Trophoblast cell (in vitro differentiated cells and primary cell): ENCODE results near the gene NHERF2.

Experiments used
- DNase-seq, 2 donors: peaks; one replicate each; pipeline ENCODE4 v3.0.0-alpha.2; 2016
- H2AFZ ChIP-seq: 2 replicates; pipeline ENCODE4 v1.6.1; 2013; ENCODE audit warnings: low read length, moderate library complexity, mild to moderate bottlenecking; ENCODE audit not compliant: insufficient read depth, poor library complexity
- H2AK5ac ChIP-seq: 2 replicates; pipeline ENCODE4 v1.6.1; 2013; ENCODE audit warnings: mild to moderate bottlenecking, low read length
- H2BK120ac ChIP-seq: 2 replicates; pipeline ENCODE4 v1.6.1; 2013; ENCODE audit warnings: low read length, mild to moderate bottlenecking, moderate library complexity; ENCODE audit not compliant: insufficient read depth, poor library complexity
- H2BK12ac ChIP-seq: 2 replicates; pipeline ENCODE4 v1.6.1; 2013; ENCODE audit warnings: mild to moderate bottlenecking, low read length, moderate library complexity
- H2BK5ac ChIP-seq: 2 replicates; pipeline ENCODE4 v1.6.1; 2013; ENCODE audit warnings: low read length, low read depth, moderate library complexity, mild to moderate bottlenecking; ENCODE audit not compliant: poor library complexity
- H3K14ac ChIP-seq: 2 replicates; pipeline ENCODE4 v1.6.1; 2013; ENCODE audit warnings: mild to moderate bottlenecking, low read length
- H3K18ac ChIP-seq: 2 replicates; pipeline ENCODE4 v1.6.1; 2013; ENCODE audit warnings: mild to moderate bottlenecking, low read length
- H3K23ac ChIP-seq: 2 replicates; pipeline ENCODE4 v1.6.1; 2013; ENCODE audit warnings: low read length
- H3K27ac ChIP-seq: 2 replicates; pipeline ENCODE4 v1.5.1; 2013; ENCODE audit warnings: low read depth, mild to moderate bottlenecking, inconsistent platforms, low read length, moderate library complexity
- H3K27me3 ChIP-seq: 2 replicates; pipeline ENCODE4 v1.6.1; 2013; ENCODE audit warnings: inconsistent platforms, mild to moderate bottlenecking, low read length, moderate library complexity; ENCODE audit not compliant: insufficient read depth
- H3K36me3 ChIP-seq, 2 experiments: 1 replicate in 1 of 2; 2 replicates in 1 of 2; pipeline ENCODE4 v1.6.1; 2013; ENCODE audit warnings: low read length in 2 of 2, mild to moderate bottlenecking in 2 of 2, moderate library complexity in 1 of 2; ENCODE audit not compliant: insufficient read depth in 2 of 2, control insufficient read depth in 1 of 2
- H3K4ac ChIP-seq: 2 replicates; pipeline ENCODE4 v1.6.1; 2013; ENCODE audit warnings: low read depth, mild to moderate bottlenecking, low read length, moderate library complexity
- H3K4me1 ChIP-seq, 2 experiments: 1 replicate in 1 of 2; 2 replicates in 1 of 2; pipeline ENCODE4 v1.6.1; 2013; ENCODE audit warnings: low read length in 2 of 2, mild to moderate bottlenecking in 2 of 2, moderate library complexity in 1 of 2; ENCODE audit not compliant: insufficient read depth in 2 of 2, control insufficient read depth in 1 of 2
- H3K4me2 ChIP-seq: 2 replicates; pipeline ENCODE4 v1.6.1; 2013; ENCODE audit warnings: inconsistent platforms, mild to moderate bottlenecking, low read length, moderate library complexity
- H3K4me3 ChIP-seq: 2 replicates; pipeline ENCODE4 v1.5.1; 2013; ENCODE audit warnings: mild to moderate bottlenecking, low read depth, low read length, inconsistent platforms
- H3K79me1 ChIP-seq: one replicate; pipeline ENCODE4 v1.6.1; 2013; ENCODE audit warnings: low read length
- H3K79me2 ChIP-seq: 2 replicates; pipeline ENCODE4 v1.6.1; 2013; ENCODE audit warnings: low read length, mild to moderate bottlenecking; ENCODE audit not compliant: control insufficient read depth, insufficient read depth, poor library complexity
- H3K9ac ChIP-seq: 2 replicates; pipeline ENCODE4 v1.6.1; 2013; ENCODE audit warnings: mild to moderate bottlenecking, low read length
- H3K9me3 ChIP-seq: 2 replicates; pipeline ENCODE4 v1.6.1; 2013; ENCODE audit warnings: low read depth, mild to moderate bottlenecking, control low read depth, inconsistent platforms, low read length; ENCODE audit not compliant: insufficient read depth
- H4K12ac ChIP-seq: 2 replicates; pipeline ENCODE4 v1.6.1; 2013; ENCODE audit warnings: low read depth, mild to moderate bottlenecking, low read length, moderate library complexity
- H4K8ac ChIP-seq: 2 replicates; pipeline ENCODE4 v1.6.1; 2013; ENCODE audit warnings: low read depth, mild to moderate bottlenecking, low read length, moderate library complexity
- H4K91ac ChIP-seq: one replicate; pipeline ENCODE4 v1.6.1; 2013; ENCODE audit warnings: low read depth, mild to moderate bottlenecking, low read length, moderate library complexity
- WGBS: extraction: QIAGEN DNeasy Blood & Tissue Kit; methylation state at CpG from one replicate; pipeline ENCODE4 v1.1.7; 2013; ENCODE audit warnings: missing lambda C conversion rate; ENCODE audit not compliant: insufficient read length, insufficient coverage; ENCODE audit errors: extremely low coverage; 5-methylcytosine and 5-hydroxymethylcytosine counted together

Gene NHERF2

GRCh38 chr16:1982013-1982433 lies 44.7 kb upstream of the NHERF2 start:
- Histone ChIP-seq H3K9ac (no peak overlapping the region), H3K27me3 (peaks cover 37% of the 10 kb centered on the region), H3K18ac (no peak overlapping the region), H3K79me1 (peaks cover 8% of the 10 kb centered on the region), H3K4me1 (peaks cover 18 to 25% of the 10 kb centered on the region in 2 experiments), H3K4me3 (no peak overlapping the region), H3K4me2 (no peak overlapping the region), H4K8ac (no peak overlapping the region), H2BK120ac (no peak overlapping the region), H2AK5ac (no peak overlapping the region), H3K4ac (no peak overlapping the region), H3K9me3 (peaks cover 8% of the 10 kb centered on the region), H3K23ac (no peak overlapping the region), H3K79me2 (peaks cover 2% of the 10 kb centered on the region), H3K27ac (no peak overlapping the region), H2BK5ac (no peak overlapping the region), H4K91ac (no peak overlapping the region), H2BK12ac (no peak overlapping the region), H3K14ac (no peak overlapping the region), H2AFZ (no peak overlapping the region), H3K36me3 (peaks cover 33% of the 10 kb centered on the region in 2 experiments), H4K12ac (no peak overlapping the region)
- no CpG with 5 or more reads among the region's 5 CpGs for WGBS
- no peak for DNase-seq

GRCh38 chr16:1982991-1983543 lies 43.6 kb upstream of the NHERF2 start:
- no peak overlapping the region for H4K91ac ChIP-seq
- H3K23ac ChIP-seq = no peak overlapping the region
- peak overlapping the region; percentile 98 for H3K4me2 ChIP-seq
- peak overlapping the region; percentile 76 for H3K4me3 ChIP-seq
- H2BK120ac ChIP-seq = no peak overlapping the region
- peaks cover 2% of the 10 kb centered on the region for H3K79me2 ChIP-seq
- peaks cover 37% of the 10 kb centered on the region for H3K27me3 ChIP-seq
- no peak overlapping the region for H4K8ac ChIP-seq
- H3K9ac ChIP-seq = no peak overlapping the region
- no peak overlapping the region for H3K4ac ChIP-seq
- H3K14ac ChIP-seq = no peak overlapping the region
- no peak overlapping the region for H2AFZ ChIP-seq
- no peak overlapping the region for H2BK5ac ChIP-seq
- no CpG with 5 or more reads among the region's 19 CpGs for WGBS
- H3K18ac ChIP-seq = no peak overlapping the region
- H3K9me3 ChIP-seq = peaks cover 8% of the 10 kb centered on the region
- DNase-seq = no peak
- no peak overlapping the region for H2BK12ac ChIP-seq
- H3K4me1 ChIP-seq = peaks cover 18 to 25% of the 10 kb centered on the region in 2 experiments
- H4K12ac ChIP-seq = no peak overlapping the region
- H2AK5ac ChIP-seq = no peak overlapping the region
- peaks cover 23 to 26% of the 10 kb centered on the region in 2 experiments for H3K36me3 ChIP-seq
- H3K79me1 ChIP-seq = peaks cover 8% of the 10 kb centered on the region
- no peak overlapping the region for H3K27ac ChIP-seq

- Histone ChIP-seq H3K14ac (peak within 1 kb of the TSS; percentile 96), H4K8ac (peak within 1 kb of the TSS; percentile 97), H2BK120ac (peak within 1 kb of the TSS; percentile 44), H3K18ac (peak within 1 kb of the TSS; percentile 75), H3K4me3 (peak within 1 kb of the TSS; percentile 89), H4K12ac (peak within 1 kb of the TSS; percentile 76), H2AFZ (peak within 1 kb of the TSS; percentile 69), H3K79me1 (peaks cover 8% of the 10 kb centered on the region), H3K4me1 (peaks cover 16 to 24% of the 10 kb centered on the region in 2 experiments), H3K79me2 (peaks cover 2% of the 10 kb centered on the region), H3K27me3 (peaks cover 39% of the 10 kb centered on the region), H2BK12ac (no peak within 1 kb of the TSS), H2AK5ac (peak within 1 kb of the TSS; percentile 41), H3K4me2 (peak within 1 kb of the TSS; percentile 98), H3K9ac (peak within 1 kb of the TSS; percentile 82), H3K9me3 (peaks cover 8% of the 10 kb centered on the region), H3K23ac (no peak within 1 kb of the TSS), H3K27ac (peak within 1 kb of the TSS; percentile 22), H3K4ac (peak within 1 kb of the TSS; percentile 66), H3K36me3 (peaks cover 20% of the 10 kb centered on the region in 2 experiments), H2BK5ac (no peak within 1 kb of the TSS), H4K91ac (peak within 1 kb of the TSS; percentile 82)
- WGBS = no CpG with 5 or more reads among the region's 109 CpGs
- DNase-seq = peak; percentile 93 to 96
These were observed 43.0 kb upstream of the NHERF2 start, which contains the start of gene GFER for GRCh38 chr16:1983544-1984346. TSS of gene GFER (plus strand) at chr16:1984193. CDS start at chr16:1984219, 26 bp downstream.

GRCh38 chr16:1984347-1985225 lies 42.1 kb upstream of the NHERF2 start:
- Histone ChIP-seq H3K79me1 (peaks cover 6% of the 10 kb centered on the region), H3K79me2 (peaks cover 2% of the 10 kb centered on the region), H2AFZ (peak overlapping the region; percentile 69), H3K4ac (peak overlapping the region; percentile 66), H4K12ac (peak overlapping the region; percentile 76), H3K4me1 (peaks cover 10 to 18% of the 10 kb centered on the region in 2 experiments), H2BK120ac (peak overlapping the region; percentile 44), H3K4me3 (peak overlapping the region; percentile 89), H3K9ac (peak overlapping the region; percentile 82), H3K4me2 (peak overlapping the region; percentile 98), H3K36me3 (peaks cover 20% of the 10 kb centered on the region in 2 experiments), H2AK5ac (peak overlapping the region; percentile 41), H2BK5ac (no peak overlapping the region), H4K8ac (peak overlapping the region; percentile 97), H3K27me3 (peaks cover 42% of the 10 kb centered on the region), H3K23ac (no peak overlapping the region), H3K18ac (peak overlapping the region; percentile 75), H2BK12ac (no peak overlapping the region), H3K27ac (peak overlapping the region; percentile 22), H3K9me3 (peaks cover 8% of the 10 kb centered on the region), H3K14ac (peak overlapping the region; percentile 96), H4K91ac (peak overlapping the region; percentile 82)
- no peak for DNase-seq
- no CpG with 5 or more reads among the region's 58 CpGs for WGBS
